SK-N-SH treated with all-trans-retinoic acid at 6 μM for 48 hours (cell line): ENCODE measurements around the gene COL23A1.

Source experiments
- ARNTL ChIP-seq: fragments of 450-650 bp; formaldehyde crosslinking; IDR thresholded peaks from 2 replicates; pipeline ENCODE4 v1.5.0; 2020; ENCODE audit warnings: low read depth, mild to moderate bottlenecking, moderate library complexity, borderline replicate concordance
- BACH2 ChIP-seq: fragments of 250-450 bp; sonication (Bioruptor Pico); IDR thresholded peaks from 2 replicates; pipeline ENCODE4 v1.9.0; 2021; ENCODE audit warnings: mild to moderate bottlenecking, borderline replicate concordance
- CREB5 ChIP-seq: fragments of 250-450 bp; sonication (Bioruptor Pico); IDR thresholded peaks from 2 replicates; pipeline ENCODE4 v1.5.1; 2020; ENCODE audit warnings: low read depth, mild to moderate bottlenecking, moderate library complexity
- PATZ1 ChIP-seq: fragments of 250-450 bp; sonication (Bioruptor Pico); IDR thresholded peaks from 2 replicates; pipeline ENCODE4 v1.8.0; 2020; ENCODE audit warnings: mild to moderate bottlenecking, moderate library complexity, borderline replicate concordance
- SNAI2 ChIP-seq: fragments of 250-450 bp; sonication (Bioruptor Pico); IDR thresholded peaks from 2 replicates; pipeline ENCODE4 v1.5.0; 2020; ENCODE audit warnings: mild to moderate bottlenecking, moderate library complexity
- ZFP3 ChIP-seq: fragments of 250-450 bp; sonication (Bioruptor Pico); IDR thresholded peaks from 2 replicates; pipeline ENCODE4 v1.5.0; 2020; ENCODE audit warnings: mild to moderate bottlenecking, moderate library complexity
- ZFP30 ChIP-seq: fragments of 450-650 bp; formaldehyde crosslinking; IDR thresholded peaks from 2 replicates; pipeline ENCODE4 v1.5.0; 2022; ENCODE audit warnings: mild to moderate bottlenecking, moderate library complexity
- ZNF70 ChIP-seq: fragments of 450-650 bp; formaldehyde crosslinking; IDR thresholded peaks from 2 replicates; pipeline ENCODE4 v1.5.0; 2020; ENCODE audit warnings: mild to moderate bottlenecking, moderate library complexity
- ZNF8 ChIP-seq: fragments of 450-650 bp; formaldehyde crosslinking; IDR thresholded peaks from 2 replicates; pipeline ENCODE4 v1.5.0; 2020; ENCODE audit warnings: mild to moderate bottlenecking, moderate library complexity
- TF ChIP-seq, protein P1 (sequence below): fragments of 250-450 bp; sonication (Bioruptor Pico); IDR thresholded peaks from 2 replicates; pipeline ENCODE4 v1.5.0; 2020; ENCODE audit warnings: mild to moderate bottlenecking, moderate library complexity
- TF ChIP-seq, protein P2 (sequence below): fragments of 250-450 bp; sonication (Bioruptor Pico); IDR thresholded peaks from 2 replicates; pipeline ENCODE4 v1.5.1; 2021; ENCODE audit warnings: mild to moderate bottlenecking, moderate library complexity

- TF ChIP-seq ZFP30 = no peak
- TF ChIP-seq ZFP3 = no peak
- TF ChIP-seq, protein P1, sequence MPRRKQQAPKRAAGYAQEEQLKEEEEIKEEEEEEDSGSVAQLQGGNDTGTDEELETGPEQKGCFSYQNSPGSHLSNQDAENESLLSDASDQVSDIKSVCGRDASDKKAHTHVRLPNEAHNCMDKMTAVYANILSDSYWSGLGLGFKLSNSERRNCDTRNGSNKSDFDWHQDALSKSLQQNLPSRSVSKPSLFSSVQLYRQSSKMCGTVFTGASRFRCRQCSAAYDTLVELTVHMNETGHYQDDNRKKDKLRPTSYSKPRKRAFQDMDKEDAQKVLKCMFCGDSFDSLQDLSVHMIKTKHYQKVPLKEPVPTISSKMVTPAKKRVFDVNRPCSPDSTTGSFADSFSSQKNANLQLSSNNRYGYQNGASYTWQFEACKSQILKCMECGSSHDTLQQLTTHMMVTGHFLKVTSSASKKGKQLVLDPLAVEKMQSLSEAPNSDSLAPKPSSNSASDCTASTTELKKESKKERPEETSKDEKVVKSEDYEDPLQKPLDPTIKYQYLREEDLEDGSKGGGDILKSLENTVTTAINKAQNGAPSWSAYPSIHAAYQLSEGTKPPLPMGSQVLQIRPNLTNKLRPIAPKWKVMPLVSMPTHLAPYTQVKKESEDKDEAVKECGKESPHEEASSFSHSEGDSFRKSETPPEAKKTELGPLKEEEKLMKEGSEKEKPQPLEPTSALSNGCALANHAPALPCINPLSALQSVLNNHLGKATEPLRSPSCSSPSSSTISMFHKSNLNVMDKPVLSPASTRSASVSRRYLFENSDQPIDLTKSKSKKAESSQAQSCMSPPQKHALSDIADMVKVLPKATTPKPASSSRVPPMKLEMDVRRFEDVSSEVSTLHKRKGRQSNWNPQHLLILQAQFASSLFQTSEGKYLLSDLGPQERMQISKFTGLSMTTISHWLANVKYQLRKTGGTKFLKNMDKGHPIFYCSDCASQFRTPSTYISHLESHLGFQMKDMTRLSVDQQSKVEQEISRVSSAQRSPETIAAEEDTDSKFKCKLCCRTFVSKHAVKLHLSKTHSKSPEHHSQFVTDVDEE = no peak
- TF ChIP-seq, protein P2, sequence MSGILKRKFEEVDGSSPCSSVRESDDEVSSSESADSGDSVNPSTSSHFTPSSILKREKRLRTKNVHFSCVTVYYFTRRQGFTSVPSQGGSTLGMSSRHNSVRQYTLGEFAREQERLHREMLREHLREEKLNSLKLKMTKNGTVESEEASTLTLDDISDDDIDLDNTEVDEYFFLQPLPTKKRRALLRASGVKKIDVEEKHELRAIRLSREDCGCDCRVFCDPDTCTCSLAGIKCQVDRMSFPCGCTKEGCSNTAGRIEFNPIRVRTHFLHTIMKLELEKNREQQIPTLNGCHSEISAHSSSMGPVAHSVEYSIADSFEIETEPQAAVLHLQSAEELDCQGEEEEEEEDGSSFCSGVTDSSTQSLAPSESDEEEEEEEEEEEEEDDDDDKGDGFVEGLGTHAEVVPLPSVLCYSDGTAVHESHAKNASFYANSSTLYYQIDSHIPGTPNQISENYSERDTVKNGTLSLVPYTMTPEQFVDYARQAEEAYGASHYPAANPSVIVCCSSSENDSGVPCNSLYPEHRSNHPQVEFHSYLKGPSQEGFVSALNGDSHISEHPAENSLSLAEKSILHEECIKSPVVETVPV (CRISPR knock-in tag) = no peak
- TF ChIP-seq ZNF8 (CRISPR knock-in tag) = no peak
- TF ChIP-seq PATZ1 (CRISPR knock-in tag) = no peak
- no peak for TF ChIP-seq CREB5 (CRISPR knock-in tag)
- no peak for TF ChIP-seq BACH2 (CRISPR knock-in tag)
- no peak for TF ChIP-seq SNAI2 (CRISPR knock-in tag)
- TF ChIP-seq ZNF70 (CRISPR knock-in tag) = no peak
- TF ChIP-seq ARNTL (CRISPR knock-in tag) = no peak
Observed at GRCh38 chr5:178287791-178288105, 302.4 kb downstream of the COL23A1 start.
